ENCODE measurements around the gene PSMG2.

PSMG2 gene

GRCh38 chr18:12679183-12679786 lies 23.6 kb upstream of the PSMG2 start:
- no peaks in the 10 kb centered on the region for H3K27me3 ChIP-seq
- H3K4me1 ChIP-seq, result peaks cover 15% of the 10 kb centered on the region
- H3K36me3 ChIP-seq, result peaks cover 92% of the 10 kb centered on the region
- H3K27ac ChIP-seq, result peak overlapping the region; percentile 71
- peak overlapping the region; percentile 57 for H3K9ac ChIP-seq
- no peaks in the 10 kb centered on the region for H3K9me3 ChIP-seq
- no peaks in the 10 kb centered on the region for H4K20me1 ChIP-seq
- no peak overlapping the region for H3K4me3 ChIP-seq
- peak overlapping the region; percentile 79 for H3K4me2 ChIP-seq
- no peak for TF ChIP-seq Cebpa-rat (IDR thresholded peaks at IDR 0.05)

DNA sequence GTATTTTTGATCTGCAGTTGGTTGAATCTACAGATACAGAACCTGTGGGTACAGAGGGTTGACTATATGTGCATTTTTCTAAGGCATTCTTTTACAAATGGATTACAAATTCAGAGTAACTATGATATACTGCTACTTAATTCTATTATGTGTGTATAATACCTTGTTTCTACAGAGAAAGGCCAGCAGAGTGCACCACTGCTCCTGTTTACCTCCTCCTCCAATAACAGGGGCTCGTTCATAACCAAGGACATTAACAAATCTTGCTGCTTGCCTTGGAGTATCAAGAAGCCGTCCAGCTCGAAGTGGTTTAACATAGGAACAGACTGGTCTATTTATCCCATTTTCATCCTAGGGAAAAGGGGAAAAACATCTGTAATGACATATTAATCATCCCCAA lies 16.7 kb upstream of the PSMG2 start:
- Histone ChIP-seq H3K9me3 (no peaks in the 10 kb centered on the region), H3K9ac (no peak overlapping the region), H4K20me1 (no peaks in the 10 kb centered on the region), H3K4me3 (no peak overlapping the region), H3K27me3 (no peaks in the 10 kb centered on the region), H3K36me3 (peaks cover 62% of the 10 kb centered on the region), H3K27ac (no peak overlapping the region), H3K4me2 (no peak overlapping the region), H3K4me1 (peaks cover 7% of the 10 kb centered on the region; the same call in 1 of the 2 replicates)
- no peak for TF ChIP-seq Cebpa-rat (IDR thresholded peaks at IDR 0.05)

- Histone ChIP-seq H3K4me3 (no peak overlapping the region), H3K4me1 (peaks cover 7% of the 10 kb centered on the region; the same call in 1 of the 2 replicates), H3K9me3 (no peaks in the 10 kb centered on the region), H4K20me1 (no peaks in the 10 kb centered on the region), H3K4me2 (no peak overlapping the region), H3K27ac (no peak overlapping the region), H3K27me3 (no peaks in the 10 kb centered on the region), H3K36me3 (peaks cover 65% of the 10 kb centered on the region), H3K9ac (no peak overlapping the region)
- no peak for TF ChIP-seq Cebpa-rat (IDR thresholded peaks at IDR 0.05)
These were observed 13.5 kb upstream of the PSMG2 start for GRCh38 chr18:12689256-12689850.

- Histone ChIP-seq H3K4me2 (no peak overlapping the region), H3K36me3 (peaks cover 69% of the 10 kb centered on the region), H3K4me3 (no peak overlapping the region), H3K4me1 (peaks cover 7% of the 10 kb centered on the region; the same call in 1 of the 2 replicates), H4K20me1 (no peaks in the 10 kb centered on the region), H3K27ac (no peak overlapping the region), H3K9me3 (no peaks in the 10 kb centered on the region), H3K9ac (no peak overlapping the region), H3K27me3 (no peaks in the 10 kb centered on the region)
- TF ChIP-seq Cebpa-rat (IDR thresholded peaks at IDR 0.05), result no peak
These were observed 10.6 kb upstream of the PSMG2 start for GRCh38 chr18:12692206-12692605.

DNA sequence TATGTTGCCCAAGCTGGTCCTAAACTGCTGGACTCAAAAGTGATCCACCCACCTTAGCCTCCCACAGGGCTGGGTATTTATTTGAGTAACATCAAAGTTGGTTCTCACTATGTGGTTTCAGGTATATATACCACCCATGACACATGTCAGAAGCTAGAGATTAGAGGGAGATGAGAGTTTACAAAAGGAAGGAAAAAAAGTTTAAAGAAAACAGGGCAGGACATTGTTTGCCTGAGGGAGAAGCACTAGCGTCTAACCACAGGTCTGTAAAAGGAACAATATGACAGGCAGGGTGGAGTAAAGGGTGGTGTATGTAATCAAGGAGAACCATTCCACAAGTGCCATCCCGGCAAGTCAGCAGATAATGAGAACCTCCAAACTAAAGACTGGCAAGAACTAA lies 8.8 kb upstream of the PSMG2 start:
- no peaks in the 10 kb centered on the region for H4K20me1 ChIP-seq
- H3K27me3 ChIP-seq, result no peaks in the 10 kb centered on the region
- H3K36me3 ChIP-seq, result peaks cover 84% of the 10 kb centered on the region
- H3K9me3 ChIP-seq, result no peaks in the 10 kb centered on the region
- no peak overlapping the region for H3K4me2 ChIP-seq
- H3K4me3 ChIP-seq, result no peak overlapping the region
- no peak overlapping the region for H3K27ac ChIP-seq
- H3K9ac ChIP-seq, result no peak overlapping the region
- no peak for TF ChIP-seq Cebpa-rat (IDR thresholded peaks at IDR 0.05)
- peaks cover 7% of the 10 kb centered on the region; the same call in 1 of the 2 replicates for H3K4me1 ChIP-seq

DNA sequence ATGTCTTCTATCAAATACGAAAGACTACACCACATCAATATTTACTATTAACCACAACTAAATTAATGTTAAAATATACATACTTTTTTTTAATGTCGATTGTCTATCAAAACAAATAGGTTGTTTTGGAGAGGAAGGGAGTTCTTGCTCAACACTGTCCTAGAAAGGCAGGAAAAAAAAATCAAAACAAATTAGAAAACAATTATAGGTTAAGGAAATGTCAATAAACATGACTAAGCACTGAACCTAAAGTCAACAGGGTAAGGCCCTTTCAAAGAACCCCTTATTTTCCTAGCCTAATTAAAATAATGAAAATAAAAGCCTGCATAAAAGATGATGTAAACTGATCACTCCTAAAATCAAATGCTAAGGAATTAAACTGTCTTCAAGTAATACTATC lies 3.1 kb upstream of the PSMG2 start:
- no peak overlapping the region for H3K4me2 ChIP-seq

DNA sequence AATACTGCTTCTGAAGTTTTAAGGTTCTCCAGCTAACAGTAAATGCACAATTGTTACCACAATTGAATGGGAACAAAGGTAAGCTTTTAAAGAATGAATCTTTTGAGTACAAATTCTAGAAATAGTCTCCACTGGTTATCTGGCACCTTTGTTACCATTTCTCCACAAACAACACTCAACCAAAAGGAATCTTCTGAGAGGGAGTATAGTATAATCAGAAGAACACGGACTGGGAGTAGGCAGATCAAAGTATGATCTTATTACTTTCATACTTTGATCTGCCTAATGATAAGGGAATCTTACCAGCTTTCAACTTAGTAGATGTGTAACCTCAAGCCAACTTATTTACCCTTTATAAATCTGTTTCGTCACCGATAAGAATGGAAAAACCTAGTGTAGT lies 1.7 kb upstream of the PSMG2 start:
- peak overlapping the region; percentile 100 for H3K27ac ChIP-seq

More for the DNA sequence above, 3.1 kb upstream of the PSMG2 start:
- no peaks in the 10 kb centered on the region for H3K9me3 ChIP-seq
- no peak overlapping the region for H3K4me3 ChIP-seq
- peaks cover 27% of the 10 kb centered on the region for H4K20me1 ChIP-seq
- no peak for TF ChIP-seq Cebpa-rat (IDR thresholded peaks at IDR 0.05)
- H3K4me1 ChIP-seq, result peaks cover 31% of the 10 kb centered on the region
- H3K36me3 ChIP-seq, result peaks cover 42% of the 10 kb centered on the region
- no peak overlapping the region for H3K27ac ChIP-seq
- H3K27me3 ChIP-seq, result no peaks in the 10 kb centered on the region
- no peak overlapping the region for H3K9ac ChIP-seq

DNA sequence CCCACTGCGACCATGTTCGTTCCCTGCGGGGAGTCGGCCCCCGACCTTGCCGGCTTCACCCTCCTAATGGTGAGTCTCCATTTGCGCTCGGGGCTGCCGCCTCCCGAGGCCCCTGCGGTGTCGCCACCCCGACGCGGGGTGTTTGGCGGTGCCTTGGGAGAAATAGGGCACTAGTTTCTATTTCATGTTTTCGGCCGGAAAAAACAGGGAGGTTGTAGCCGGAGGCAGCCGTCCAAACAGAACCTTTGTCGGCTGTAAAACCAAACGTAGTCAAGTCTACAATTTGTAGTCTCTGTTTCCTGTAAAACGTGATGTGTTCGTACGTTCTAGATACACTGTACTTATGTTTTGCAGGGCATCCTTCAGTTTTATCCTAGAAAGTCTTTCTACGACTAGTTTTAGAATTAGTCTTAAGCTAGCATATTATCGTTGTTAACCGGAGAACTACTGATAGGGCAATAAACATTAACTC lies 290 bp downstream of the PSMG2 start:
- Histone ChIP-seq H3K27me3 (no peaks in the 10 kb centered on the region), H3K4me2 (peak overlapping the region; percentile 93), H3K27ac (peak overlapping the region; percentile 100), H3K4me3 (peak overlapping the region; percentile 82), H3K9ac (peak overlapping the region; percentile 100), H3K4me1 (peaks cover 39% of the 10 kb centered on the region), H4K20me1 (peaks cover 61% of the 10 kb centered on the region), H3K36me3 (peaks cover 45% of the 10 kb centered on the region), H3K9me3 (no peaks in the 10 kb centered on the region)
- no peak for TF ChIP-seq Cebpa-rat (IDR thresholded peaks at IDR 0.05)

More for the DNA sequence above, 1.7 kb upstream of the PSMG2 start:
- Histone ChIP-seq H3K9me3 (no peaks in the 10 kb centered on the region), H4K20me1 (peaks cover 41% of the 10 kb centered on the region), H3K4me3 (peak overlapping the region; percentile 82), H3K36me3 (peaks cover 42% of the 10 kb centered on the region), H3K4me2 (peak overlapping the region; percentile 86), H3K4me1 (peaks cover 39% of the 10 kb centered on the region), H3K9ac (peak overlapping the region; percentile 100), H3K27me3 (no peaks in the 10 kb centered on the region)
- no peak for TF ChIP-seq Cebpa-rat (IDR thresholded peaks at IDR 0.05)

DNA sequence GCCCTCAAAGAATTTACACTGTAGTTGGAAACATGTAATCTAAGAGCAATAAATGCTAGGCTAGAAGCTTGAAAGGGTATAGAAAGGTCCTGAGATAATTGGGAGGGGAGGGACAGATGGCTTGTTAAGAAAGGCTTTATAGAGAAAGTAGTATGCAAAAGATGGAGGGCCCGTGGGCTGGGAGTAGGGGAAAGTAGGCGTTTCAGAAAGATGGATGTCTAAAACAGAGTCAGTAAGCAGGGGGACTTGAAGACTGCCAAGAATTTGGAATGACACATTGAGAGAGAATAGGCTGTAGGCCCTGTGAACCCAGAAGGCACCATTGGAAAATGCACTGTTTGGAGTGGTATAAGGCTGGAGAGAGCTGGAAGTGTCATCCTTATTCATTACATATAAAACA lies 822 bp downstream of the PSMG2 start:
- no peak for TF ChIP-seq Cebpa-rat (IDR thresholded peaks at IDR 0.05)
- H3K4me3 ChIP-seq, result peak overlapping the region; percentile 82
- peaks cover 61% of the 10 kb centered on the region for H4K20me1 ChIP-seq
- peaks cover 39% of the 10 kb centered on the region for H3K4me1 ChIP-seq
- peak overlapping the region; percentile 93 for H3K4me2 ChIP-seq
- H3K36me3 ChIP-seq, result peaks cover 45% of the 10 kb centered on the region
- H3K9ac ChIP-seq, result peak overlapping the region; percentile 100
- no peaks in the 10 kb centered on the region for H3K9me3 ChIP-seq
- H3K27ac ChIP-seq, result peak overlapping the region; percentile 100
- no peaks in the 10 kb centered on the region for H3K27me3 ChIP-seq

- no peak for TF ChIP-seq Cebpa-rat (IDR thresholded peaks at IDR 0.05)
- Histone ChIP-seq H4K20me1 (peaks cover 68% of the 10 kb centered on the region), H3K36me3 (peaks cover 95% of the 10 kb centered on the region)
These were observed 8.6 kb downstream of the PSMG2 start for GRCh38 chr18:12711446-12711845.

More at GRCh38 chr18:12711446-12711845, 8.6 kb downstream of the PSMG2 start:
- Histone ChIP-seq H3K4me1 (no peaks in the 10 kb centered on the region), H3K9ac (no peak overlapping the region), H3K9me3 (no peaks in the 10 kb centered on the region), H3K27ac (no peak overlapping the region), H3K4me3 (no peak overlapping the region), H3K4me2 (no peak overlapping the region), H3K27me3 (no peaks in the 10 kb centered on the region)
